Measurements from ENCODE around the gene DAD1.
A peak's percentile ranks its signal among the peaks of the same experiment; 100 is the strongest.
"Not testable (repeated sequence)": the region's sequence is repeated elsewhere in the genome, so short reads cannot be mapped to it uniquely, and the experiment has no call there.

DAD1 gene

GRCh38 chr14:22572562-22573058 is 16.4 kb downstream of the DAD1 start:
- DNase-seq (ENCODE audit: low read depth, low spot score), result peak; percentile 53
- in situ Hi-C loops (cut with HindIII; ENCODE audit: low sequenced_read_pairs), result no loop called here
- H3K4me3 ChIP-seq (ENCODE audit: low read depth, low read length), result no peak overlapping the region
- TF ChIP-seq CTCF (IDR thresholded peaks at IDR 0.05; ENCODE audit: low read depth, low read length), result no peak

- no peak overlapping the region for H3K4me3 ChIP-seq (ENCODE audit: low read depth, low read length)
- peak; percentile 81 for DNase-seq (ENCODE audit: low read depth, low spot score)
- peak; percentile 68 for TF ChIP-seq CTCF (IDR thresholded peaks at IDR 0.05; ENCODE audit: low read depth, low read length)
- in situ Hi-C loops (cut with HindIII; ENCODE audit: low sequenced_read_pairs), result no loop called here
Measured at GRCh38 chr14:22570132-22570949, 18.7 kb downstream of the DAD1 start.

- TF ChIP-seq CTCF (IDR thresholded peaks at IDR 0.05; ENCODE audit: low read depth, low read length), result no peak
- in situ Hi-C loops (cut with HindIII; ENCODE audit: low sequenced_read_pairs), result no loop called here
- DNase-seq (ENCODE audit: low read depth, low spot score), result no peak
- H3K4me3 ChIP-seq (ENCODE audit: low read depth, low read length), result no peak overlapping the region
Measured at GRCh38 chr14:22569737-22570131, 19.3 kb downstream of the DAD1 start.

GRCh38 chr14:22569106-22569736 is 19.8 kb downstream of the DAD1 start:
- in situ Hi-C loops (cut with HindIII; ENCODE audit: low sequenced_read_pairs), result no loop called here
- DNase-seq (ENCODE audit: low read depth, low spot score), result no peak
- TF ChIP-seq CTCF (IDR thresholded peaks at IDR 0.05; ENCODE audit: low read depth, low read length), result no peak

GRCh38 chr14:22567437-22567836 is 21.6 kb downstream of the DAD1 start:
- in situ Hi-C loops (cut with HindIII; ENCODE audit: low sequenced_read_pairs), result no loop called here
- no peak for TF ChIP-seq CTCF (IDR thresholded peaks at IDR 0.05; ENCODE audit: low read depth, low read length)
- H3K4me3 ChIP-seq (ENCODE audit: low read depth, low read length), result no peak overlapping the region
- DNase-seq (ENCODE audit: low read depth, low spot score), result no peak

More at GRCh38 chr14:22569106-22569736, 19.8 kb downstream of the DAD1 start:
- no peak overlapping the region for H3K4me3 ChIP-seq (ENCODE audit: low read depth, low read length)

GRCh38 chr14:22566845-22567244 is 22.2 kb downstream of the DAD1 start:
- TF ChIP-seq CTCF (IDR thresholded peaks at IDR 0.05; ENCODE audit: low read depth, low read length), result no peak
- no peak overlapping the region for H3K4me3 ChIP-seq (ENCODE audit: low read depth, low read length)
- in situ Hi-C loops (cut with HindIII; ENCODE audit: low sequenced_read_pairs), result no loop called here
- DNase-seq (ENCODE audit: low read depth, low spot score), result no peak

GRCh38 chr14:22566266-22566665 is 22.8 kb downstream of the DAD1 start:
- DNase-seq (ENCODE audit: low read depth, low spot score); H3K4me3 ChIP-seq (ENCODE audit: low read depth, low read length); in situ Hi-C loops (cut with HindIII; ENCODE audit: low sequenced_read_pairs): not testable (repeated sequence)
